Erythroblast (primary cell): ENCODE measurements around the gene HDAC2.

Experiments
- GATA1 ChIP-seq: IDR thresholded peaks from 2 replicates; pipeline ENCODE4 v1.6.1; 2011; ENCODE audit warnings: low read depth, mild to moderate bottlenecking, control low read depth, low read length, moderate library complexity
- POLR2A ChIP-seq: IDR thresholded peaks from 2 replicates; pipeline ENCODE4 v1.6.1; 2011; ENCODE audit warnings: mild to moderate bottlenecking, low read length

- TF ChIP-seq POLR2A (no peak), GATA1 (no peak)
Measured at GRCh38 chr6:114001354-114001753, 30.4 kb upstream of the HDAC2 start.
